ENCODE measurements around the gene PLET1. TPM values are rescaled to one million over a fixed set of nuclear protein-coding genes. Genes with fewer than 3 reads are reported as not detected.
A peak's percentile ranks its signal among the peaks of the same experiment; 100 is the strongest.

The PLET1 gene
- total RNA-seq, 1 experiment from 2014 or later: not detected

GRCh38 chr11:112247201-112247600, 13.5 kb downstream of the PLET1 start:
- DNase-seq (ENCODE audit: low read depth): no peak

DNA sequence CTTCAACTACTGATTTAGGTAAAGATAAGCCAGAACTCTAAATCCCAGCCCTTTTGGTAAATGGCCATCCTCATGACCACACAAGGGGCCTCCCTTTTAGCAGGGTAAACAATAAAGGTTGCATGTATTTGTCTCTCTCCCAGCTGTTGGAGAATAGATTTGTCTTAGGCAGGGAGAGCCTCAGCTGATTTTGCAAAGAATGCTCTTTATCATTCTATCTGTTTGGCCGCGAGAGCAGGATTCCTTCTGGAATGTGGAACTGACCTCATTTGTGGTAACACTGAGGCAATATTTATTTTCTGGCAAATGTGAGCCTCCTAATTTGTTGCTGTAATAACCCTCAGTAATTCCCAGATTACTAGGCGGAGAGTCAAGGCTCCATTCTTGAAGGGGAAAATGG, 19.2 kb downstream of the PLET1 start:
- DNase-seq (ENCODE audit: low read depth): no peak

- DNase-seq (ENCODE audit: low read depth): no peak
These were observed 22.6 kb downstream of the PLET1 start for GRCh38 chr11:112238041-112238440.

DNA sequence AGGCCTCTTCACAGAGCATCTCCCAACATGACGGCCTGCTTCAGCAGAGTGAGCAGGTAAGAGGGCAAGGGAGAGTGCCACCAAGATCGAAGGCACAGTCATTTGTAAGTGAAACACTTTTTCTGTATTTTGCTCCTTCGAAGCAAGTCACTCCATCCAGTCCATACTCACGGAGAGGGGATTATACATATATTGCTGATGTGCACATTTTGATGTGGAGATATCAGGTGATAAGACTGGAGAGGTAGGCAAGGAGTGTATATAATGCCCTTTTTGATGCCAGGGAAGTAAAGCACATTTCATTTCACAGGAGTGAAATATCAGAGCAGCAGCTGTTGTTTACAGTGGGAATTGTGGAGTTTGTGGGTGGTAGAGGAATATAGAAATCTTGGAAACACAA, 23.2 kb downstream of the PLET1 start:
- no peak for DNase-seq (ENCODE audit: low read depth)

GRCh38 chr11:112235750-112236390, 24.8 kb downstream of the PLET1 start:
- DNase-seq (ENCODE audit: low read depth): no peak

- DNase-seq (ENCODE audit: low read depth): no peak
These were observed 28.7 kb downstream of the PLET1 start for GRCh38 chr11:112231952-112232351.

GRCh38 chr11:112229746-112230433, 30.8 kb downstream of the PLET1 start:
- DNase-seq (ENCODE audit: low read depth): no peak

- DNase-seq (ENCODE audit: low read depth): no peak
These were observed 31.5 kb downstream of the PLET1 start for GRCh38 chr11:112229159-112229558.

DNA sequence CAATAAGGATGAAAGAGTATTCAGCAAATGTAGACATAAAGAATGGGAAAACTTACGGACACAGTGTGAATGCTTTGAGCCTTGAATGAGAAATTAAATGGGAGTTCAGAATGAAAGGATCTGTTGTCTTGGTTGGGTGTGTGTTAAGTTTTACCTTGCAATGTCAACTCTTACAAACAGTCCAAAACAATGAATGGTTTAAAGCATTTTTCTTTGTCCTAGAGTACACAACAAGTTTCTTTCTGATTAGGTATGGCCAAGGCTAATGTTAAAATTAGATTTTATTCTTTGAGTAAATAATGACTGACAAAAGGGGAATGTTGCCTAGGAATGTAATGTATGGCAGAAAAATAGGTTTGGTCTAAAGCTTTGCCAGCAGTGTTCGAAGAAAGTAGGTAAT, 32.0 kb downstream of the PLET1 start:
- DNase-seq (ENCODE audit: low read depth): no peak

DNA sequence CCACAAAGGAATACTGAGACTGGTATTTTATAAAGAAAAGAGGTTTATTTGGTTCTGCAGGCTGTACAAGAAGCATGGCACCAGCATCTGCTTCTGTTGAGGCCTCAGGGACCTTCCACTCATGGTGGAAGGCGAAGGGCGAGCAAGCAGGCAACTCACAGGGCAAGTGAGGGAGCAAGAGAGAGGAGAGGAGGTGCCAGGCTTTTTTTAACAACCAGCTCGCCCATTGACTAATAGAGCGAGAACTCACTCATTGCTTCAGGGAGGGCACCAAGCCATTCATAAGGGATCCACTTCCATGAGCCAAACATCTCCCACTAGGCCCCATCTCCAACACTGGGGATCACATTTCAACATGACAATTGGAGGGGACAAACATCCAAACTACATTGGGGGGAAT, 33.2 kb downstream of the PLET1 start:
- DNase-seq (ENCODE audit: low read depth): no peak

GRCh38 chr11:112226831-112227401, 33.7 kb downstream of the PLET1 start:
- DNase-seq (ENCODE audit: low read depth): peak; percentile 17

DNA sequence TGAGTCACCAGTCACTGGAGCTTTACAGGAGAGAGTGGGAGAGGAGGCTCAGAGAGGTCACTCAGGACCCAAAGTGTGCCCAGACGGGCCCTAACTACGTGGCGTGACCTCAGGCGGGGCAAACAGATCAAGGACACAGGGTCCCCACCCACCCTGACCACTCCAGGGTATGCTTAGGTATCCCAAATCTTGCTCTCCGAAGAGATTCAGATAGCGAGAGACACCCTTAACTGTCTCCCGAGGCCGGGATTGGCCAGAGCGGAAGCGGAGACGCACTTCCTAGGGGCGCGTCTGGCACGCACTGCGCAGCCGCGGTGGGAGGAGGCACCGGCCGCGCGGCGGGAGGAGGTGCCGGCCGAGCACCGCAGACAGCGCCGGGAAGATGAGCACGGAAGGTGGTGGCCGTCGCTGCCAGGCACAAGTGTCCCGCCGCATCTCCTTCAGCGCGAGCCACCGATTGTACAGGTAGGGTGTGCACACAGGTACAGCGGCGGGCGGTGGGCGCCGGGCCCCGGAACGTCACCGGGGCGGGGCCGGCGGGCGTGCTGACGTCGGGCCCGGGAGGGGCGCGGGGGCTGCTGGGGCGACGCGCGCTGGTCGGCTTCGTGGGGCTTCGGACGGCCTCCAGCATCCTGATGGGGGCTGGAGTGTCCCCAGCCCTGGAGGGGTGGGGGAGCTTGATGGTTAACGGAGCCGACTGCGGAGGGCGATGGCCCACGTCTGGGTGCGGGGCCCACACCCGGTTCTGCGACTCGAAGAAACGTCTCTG, 34.4 kb downstream of the PLET1 start, which contains the start of gene PTS:
Gene PTS (plus strand): TSS at position 367 of the 769 bp plus-strand sequence. CDS start 16 bp downstream, at position 383.
- peak; percentile 85 for DNase-seq (ENCODE audit: low read depth)

DNA sequence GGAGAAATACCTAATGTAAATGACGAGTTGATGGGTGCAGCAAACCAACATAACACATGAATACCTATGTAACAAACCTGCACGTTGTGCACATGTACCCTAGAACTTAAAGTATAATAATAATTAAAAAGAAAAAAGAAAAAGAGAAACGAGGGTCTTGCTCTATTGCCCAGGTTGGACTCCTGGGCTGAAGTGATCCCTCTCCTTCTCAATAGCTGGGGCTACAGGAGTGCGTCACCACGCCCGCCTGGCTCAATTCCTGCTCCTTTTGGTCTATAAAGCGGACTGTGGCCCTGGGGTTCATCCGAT, 35.0 kb downstream of the PLET1 start:
- peak; percentile 83 for DNase-seq (ENCODE audit: low read depth)

GRCh38 chr11:112223754-112224532, 36.7 kb downstream of the PLET1 start:
- no peak for DNase-seq (ENCODE audit: low read depth)

- peak; percentile 29 for DNase-seq (ENCODE audit: low read depth)
These were observed 37.5 kb downstream of the PLET1 start for GRCh38 chr11:112223121-112223520.

DNA sequence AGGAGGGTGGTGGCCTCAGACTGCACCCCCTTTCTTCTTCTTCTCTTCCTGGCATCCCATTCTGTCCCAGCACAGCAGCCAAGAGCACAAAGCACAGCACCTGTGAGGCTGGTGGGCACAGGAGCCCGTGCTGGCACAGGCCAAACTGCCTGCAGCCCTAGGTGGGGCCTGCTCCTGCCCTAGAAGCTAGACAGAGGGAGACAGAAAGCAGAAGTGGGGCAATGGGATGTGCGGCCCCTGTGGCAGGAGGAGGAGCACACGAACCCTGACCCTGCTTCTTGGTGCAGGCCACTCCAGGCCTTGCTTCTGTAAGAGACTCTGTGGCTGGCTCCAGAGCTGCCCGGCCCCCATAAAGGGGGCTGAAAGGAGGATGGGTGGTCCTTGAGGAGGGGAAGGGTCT, 38.4 kb downstream of the PLET1 start:
- DNase-seq (ENCODE audit: low read depth): no peak

DNA sequence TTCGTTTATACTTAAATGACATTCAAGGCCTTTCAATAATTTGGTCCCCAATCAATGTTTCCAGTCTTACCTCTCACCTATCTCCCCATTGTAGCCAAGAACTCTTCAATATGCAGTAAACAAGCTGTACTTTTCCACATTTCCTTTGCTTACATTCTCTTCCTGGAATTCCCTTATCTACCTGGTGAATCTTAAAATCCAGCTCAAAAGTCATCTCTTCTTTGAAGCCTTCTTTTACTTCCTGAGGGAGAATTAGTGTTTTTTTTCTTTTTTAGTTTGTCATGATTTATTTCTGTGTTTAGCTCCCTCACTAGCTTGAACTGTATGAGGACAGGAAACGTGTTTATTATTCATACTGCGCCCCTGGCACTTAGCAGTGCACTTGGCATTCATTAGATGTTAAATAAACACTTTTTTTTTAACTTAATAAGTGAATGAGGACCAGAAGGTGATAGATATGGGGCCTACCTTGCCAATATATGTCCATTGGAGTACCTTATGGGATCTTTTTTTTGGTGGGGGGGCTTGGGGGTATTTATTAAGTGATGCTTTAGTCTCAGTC, 39.3 kb downstream of the PLET1 start:
- no peak for DNase-seq (ENCODE audit: low read depth)

DNA sequence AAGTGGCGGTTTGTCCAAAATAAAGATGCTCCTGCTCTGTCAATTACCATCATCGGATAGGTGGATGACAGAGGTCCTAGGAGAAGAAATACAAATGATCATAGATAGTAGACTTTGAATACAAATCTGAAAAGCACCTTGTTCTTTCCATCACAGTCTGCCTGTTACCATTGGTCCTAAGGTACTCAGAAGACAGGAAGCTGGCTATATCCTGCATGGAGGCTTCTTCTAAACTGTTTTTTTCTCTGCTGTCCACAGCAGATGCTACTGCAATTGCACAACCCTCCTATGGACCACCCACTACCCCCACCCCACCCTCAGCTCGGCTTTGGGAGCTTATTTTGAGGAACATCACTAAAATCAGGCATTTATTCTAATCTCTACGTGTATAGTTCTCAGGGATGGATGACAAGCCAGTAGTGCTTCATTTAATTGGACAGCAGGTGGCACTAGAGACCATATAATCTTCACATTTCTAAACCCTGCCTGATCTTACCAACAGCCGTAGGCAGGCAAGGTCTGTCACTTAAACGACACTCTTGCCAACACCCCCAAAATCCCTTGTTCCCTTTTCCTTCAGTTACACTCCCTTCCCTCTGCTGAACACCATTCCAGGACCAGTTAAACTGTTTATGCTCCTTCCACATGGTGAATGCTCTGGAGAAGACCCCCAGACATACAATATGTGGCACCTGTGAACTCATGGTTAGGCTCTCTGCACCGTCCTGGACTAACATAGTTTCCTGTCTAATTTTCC, 41.0 kb downstream of the PLET1 start:
- peak; percentile 70 for DNase-seq (ENCODE audit: low read depth)

- DNase-seq (ENCODE audit: low read depth): no peak
These were observed 44.0 kb downstream of the PLET1 start for GRCh38 chr11:112216561-112217105.

- no peak for DNase-seq (ENCODE audit: low read depth)
These were observed 45.0 kb downstream of the PLET1 start for GRCh38 chr11:112215621-112216020.
